HepG2 (cell line): ENCODE data around the gene HOXA6. TPM values are rescaled to one million over a fixed set of nuclear protein-coding genes. Genes with fewer than 3 reads are reported as not detected.

Experiments used
- ATAC-seq: fragments of 200-7000 bp; cut with Tn5 transposase; 3 replicates; pipeline ENCODE4 v1.9.1; 2020; ENCODE audit warnings: mild to moderate bottlenecking, moderate library complexity
- BruUV-seq: library from RNA; stranded (reverse); fragments of 400-500 nt; replicated peaks from 2 replicates; lab custom pipeline; 2021; lab: Mats Ljungman, UMichigan
- CTCF ChIA-PET: fragments of 300-600 bp; formaldehyde crosslinking; extraction: SDS; loops from one replicate; lab custom pipeline; 2021; ENCODE audit warnings: low total read pairs, inconsistent platforms, low intra/inter-chr PET ratio; lab: Yijun Ruan, JAX
- POLR2A ChIA-PET: fragments of 350-600 bp; sonication (Branson Sonifier 250); formaldehyde crosslinking; loops from one replicate; lab custom pipeline; 2020; ENCODE audit warnings: antibody characterized with exemption, inconsistent platforms; lab: Yijun Ruan, JAX
- DNase-seq: peaks from one replicate; pipeline ENCODE4 v3.0.0-alpha.2; 2015; ENCODE audit warnings: low spot score
- FAIRE-seq: peaks from 3 replicates; lab custom pipeline; 2011; peaks lifted over from hg19 to GRCh38; lab: Jason Lieb, UNC
- H2AFZ ChIP-seq: one replicate; pipeline ENCODE4 v1.6.1; 2011; ENCODE audit warnings: low read length, inconsistent platforms
- H3K27ac ChIP-seq: fragments of 300-600 bp; 3 replicates; pipeline ENCODE4 v1.8.0; 2011; ENCODE audit warnings: mixed run types, mild to moderate bottlenecking, mixed read lengths, low read length, inconsistent platforms; ENCODE audit not compliant: insufficient read depth; ENCODE audit errors: extremely low read length
- H3K27me3 ChIP-seq, 2 experiments: fragments of 200-600 bp in 1 of 2; 2 replicates in 1 of 2; 3 replicates in 1 of 2; pipeline versions ENCODE4 v1.6.0 to v1.8.0; 2011; ENCODE audit warnings: low read length in 2 of 2, mild to moderate bottlenecking in 2 of 2, moderate library complexity in 2 of 2, inconsistent platforms in 1 of 2; ENCODE audit not compliant: insufficient read depth in 2 of 2, control insufficient read depth in 1 of 2
- H3K36me3 ChIP-seq, 2 experiments: fragments of 200-600 bp in 1 of 2; replicated peaks in 1 of 2; 2 replicates in 1 of 2; 3 replicates in 1 of 2; pipeline versions ENCODE4 v1.5.1 to v1.8.0; 2011; ENCODE audit warnings: low read length in 2 of 2, inconsistent platforms in 1 of 2; ENCODE audit not compliant: insufficient read depth in 2 of 2, control insufficient read depth in 1 of 2
- H3K4me1 ChIP-seq: 2 replicates; pipeline ENCODE4 v1.5.1; 2012; ENCODE audit warnings: low read length, inconsistent platforms; ENCODE audit not compliant: insufficient read depth
- H3K4me2 ChIP-seq: 2 replicates; pipeline ENCODE4 v1.6.0; 2011; ENCODE audit warnings: low read depth, low read length, inconsistent platforms
- H3K4me3 ChIP-seq, 3 experiments: fragments of 200-600 bp in 1 of 3; sonication (generic), shearing (Covaris generic) in 1 of 3; replicated peaks in 1 of 3; 2 replicates each; pipeline ENCODE4 v1.5.1; 2011 to 2016; ENCODE audit warnings: low read length in 3 of 3, inconsistent platforms in 2 of 3, low read depth in 2 of 3, mild to moderate bottlenecking in 2 of 3, control low read depth in 1 of 3, mixed read lengths in 1 of 3; ENCODE audit not compliant: insufficient read depth in 1 of 3
- H3K79me2 ChIP-seq: one replicate; pipeline ENCODE4 v1.6.1; 2011; ENCODE audit warnings: low read length, inconsistent platforms; ENCODE audit not compliant: insufficient read depth
- H3K9ac ChIP-seq: 2 replicates; pipeline ENCODE4 v1.6.0; 2011; ENCODE audit warnings: mild to moderate bottlenecking, low read depth, low read length, inconsistent platforms; ENCODE audit not compliant: insufficient read depth
- H3K9me3 ChIP-seq: 2 replicates; pipeline ENCODE4 v1.5.1; 2012; ENCODE audit warnings: mild to moderate bottlenecking, low read length
- H4K20me1 ChIP-seq: 2 replicates; pipeline ENCODE4 v1.6.0; 2011; ENCODE audit warnings: inconsistent platforms, mild to moderate bottlenecking, low read length, moderate library complexity; ENCODE audit not compliant: insufficient read depth
- BRCA1 ChIP-seq: sonication (generic); formaldehyde crosslinking; IDR thresholded peaks from 2 replicates; pipeline ENCODE4 v1.4.0; 2020; ENCODE audit warnings: missing genetic modification reagents
- EHMT2 ChIP-seq: fragments of 200-600 bp; sonication (generic); IDR thresholded peaks from 2 replicates; pipeline ENCODE4 v1.7.0; 2017; ENCODE audit warnings: antibody characterized with exemption, low read depth, low read length, borderline replicate concordance
- ETV5 ChIP-seq: IDR thresholded peaks from 2 replicates; pipeline ENCODE4 v1.6.1; 2018; ENCODE audit warnings: missing biosample characterization, missing genetic modification reagents, inconsistent platforms, borderline replicate concordance
- KDM1A ChIP-seq: IDR thresholded peaks from 2 replicates; pipeline ENCODE4 v1.6.1; 2016; ENCODE audit warnings: missing compliant biosample characterization
- MEIS1 ChIP-seq: sonication (generic); formaldehyde crosslinking; IDR thresholded peaks from 2 replicates; pipeline ENCODE4 v1.9.0; 2021; ENCODE audit warnings: mild to moderate bottlenecking, missing genetic modification reagents, moderate library complexity, borderline replicate concordance
- RELA ChIP-seq: sonication (generic); formaldehyde crosslinking; IDR thresholded peaks from 2 replicates; pipeline ENCODE4 v1.4.0; 2020; ENCODE audit warnings: missing genetic modification reagents
- REXO4 ChIP-seq: sonication (generic); formaldehyde crosslinking; IDR thresholded peaks from 2 replicates; pipeline ENCODE4 v1.8.0; 2022; ENCODE audit warnings: missing genetic modification reagents, mild to moderate bottlenecking, borderline replicate concordance
- TFAP4 ChIP-seq: sonication (generic); IDR thresholded peaks from 2 replicates; pipeline ENCODE4 v1.6.1; 2016; ENCODE audit warnings: low read depth, borderline replicate concordance
- TRAFD1 ChIP-seq: sonication (generic); formaldehyde crosslinking; IDR thresholded peaks from 2 replicates; pipeline ENCODE4 v1.5.1; 2020; ENCODE audit warnings: missing genetic modification reagents, mild to moderate bottlenecking, borderline replicate concordance
- ZNF512B ChIP-seq: sonication (generic); formaldehyde crosslinking; IDR thresholded peaks from 2 replicates; pipeline ENCODE4 v1.5.1; 2020; ENCODE audit warnings: missing genetic modification reagents, mild to moderate bottlenecking, borderline replicate concordance
- WGBS: methylation state at CpG from one replicate; pipeline ENCODE4 v1.1.6; 2017; ENCODE audit warnings: low lambda C conversion rate; 5-methylcytosine and 5-hydroxymethylcytosine counted together
- in situ Hi-C: cut with HindIII; loops from 2 replicates; pipeline ENCODE4 v1.10.0; 2017; ENCODE audit warnings: low pct_unique_long_range_greater_than_20kb; ENCODE audit not compliant: extremely low pct_ligation_motif_present
- intact Hi-C: fragments of 100-400 bp; cut with micrococcal nuclease; formaldehyde crosslinking; loops from one replicate; pipeline ENCODE4 v1.10.0; 2022; ENCODE audit not compliant: unreplicated experiment
- polyA plus RNA-seq, 8 experiments: library from polyadenylated mRNA; depleted of rRNA in 3 of 8; stranded (reverse) in 7 of 8; unstranded in 1 of 8; fragments of >200 nt; fragmentation: Illumina TruSeq in 4 of 8; extraction: Trizol in 4 of 8; gene quantifications; 2 replicates each; pipeline versions ENCODE4 v1.2.1 to v1.2.3, GENCODE V29; 2011 to 2016; ENCODE audit warnings: low read depth in 4 of 8, missing spikeins in 1 of 8, mixed read lengths in 1 of 8; ENCODE audit not compliant: insufficient read depth in 1 of 8
- total RNA-seq, 5 experiments: library from RNA; depleted of rRNA; stranded (reverse); fragments of >200 nt; fragmentation: Illumina TruSeq; extraction: Trizol; gene quantifications; 2 replicates each; pipeline ENCODE4 v1.2.3, GENCODE V29; 2016; ENCODE audit warnings: low read depth in 1 of 5

Gene HOXA6
- total and polyA plus RNA-seq, 2 of the 13 experiments (the other 11 are each of a cell fraction or from before 2014, with no cell fraction given) = 1.3 to 1.5 TPM

- TF ChIP-seq ZNF512B (no peak), KDM1A (CRISPR knock-in tag) (no peak), TRAFD1 (CRISPR knock-in tag) (no peak), RELA (CRISPR knock-in tag) (no peak)
Observed at GRCh38 chr7:27159266-27160144, 11.9 kb upstream of the HOXA6 start (continued).

- no peak for FAIRE-seq
- Histone ChIP-seq H3K79me2 (no peaks in the 10 kb centered on the region), H3K9ac (no peak overlapping the region), H3K9me3 (no peaks in the 10 kb centered on the region), H4K20me1 (no peaks in the 10 kb centered on the region), H3K36me3 (no peaks in the 10 kb centered on the region), H3K27ac (no peak overlapping the region), H2AFZ (no peak overlapping the region), H3K4me3 (no peak overlapping the region), H3K4me1 (peaks cover 19% of the 10 kb centered on the region), H3K27me3 (peaks cover 6 to 44% of the 10 kb centered on the region in 2 experiments), H3K4me2 (no peak overlapping the region)
- TF ChIP-seq MEIS1 (CRISPR knock-in tag) (no peak), TFAP4 (no peak), BRCA1 (CRISPR knock-in tag) (no peak), REXO4 (CRISPR knock-in tag) (no peak), ETV5 (CRISPR knock-in tag) (no peak), EHMT2 (no peak)
- no peak for ATAC-seq
- intact Hi-C loops = no loop called here
- DNase-seq = no peak
- ChIA-PET POLR2A (no interaction called here), CTCF (no interaction called here)
- in situ Hi-C loops = loop anchor here (5.0 to 25.0 kb wide), 2 partner anchors 791 to 1071 kb away; no protein-coding TSS in a partner anchor
- BruUV-seq = no TSS peak
- WGBS = 80% methylated on average over 35 of the region's 35 CpGs
Observed at GRCh38 chr7:27158436-27159265, 11.1 kb upstream of the HOXA6 start.
